SKM-1 (cell line): ENCODE data around the gene OLIG2.

Experiments
- DNase-seq: peaks from one replicate; lab custom pipeline; 2025; ENCODE audit not compliant: unreplicated experiment; lab: John Stamatoyannopoulos, UW

Gene OLIG2

GRCh38 chr21:33063907-33064622 is 38.3 kb downstream of the OLIG2 start:
- DNase-seq = no peak

- no peak for DNase-seq
Measured at GRCh38 chr21:33064623-33065390, 39.1 kb downstream of the OLIG2 start.

GRCh38 chr21:33067043-33067442 is 41.3 kb downstream of the OLIG2 start:
- no peak for DNase-seq

- DNase-seq = peak; percentile 66
Measured at GRCh38 chr21:33067457-33067856, 41.7 kb downstream of the OLIG2 start.

GRCh38 chr21:33069243-33069642 is 43.5 kb downstream of the OLIG2 start:
- no peak for DNase-seq

GRCh38 chr21:33069645-33069993 is 43.9 kb downstream of the OLIG2 start:
- DNase-seq = no peak

GRCh38 chr21:33069994-33070743 is 44.4 kb downstream of the OLIG2 start, which contains the start of gene OLIG1:
TSS of gene OLIG1 (plus strand) at chr21:33070141. CDS start at chr21:33070247, 106 bp downstream.
- peak; percentile 62 for DNase-seq

GRCh38 chr21:33070744-33070997 is 44.9 kb downstream of the OLIG2 start:
- no peak for DNase-seq

GRCh38 chr21:33070998-33071769 is 45.4 kb downstream of the OLIG2 start:
- no peak for DNase-seq

- DNase-seq = no peak
Measured at GRCh38 chr21:33071770-33072306, 46.1 kb downstream of the OLIG2 start.

GRCh38 chr21:33073636-33074035 is 47.9 kb downstream of the OLIG2 start:
- no peak for DNase-seq

- no peak for DNase-seq
Measured at GRCh38 chr21:33075128-33075527, 49.4 kb downstream of the OLIG2 start.

- DNase-seq = no peak
Measured at GRCh38 chr21:33075596-33076195, 50.0 kb downstream of the OLIG2 start.

- no peak for DNase-seq
Measured at GRCh38 chr21:33076600-33077329, 51.0 kb downstream of the OLIG2 start.
